Amniotic epithelial cell (primary cell): ENCODE measurements around the gene ATG101.

Experiments
- DNase-seq: peaks from one replicate; pipeline ENCODE4 v3.0.0-alpha.2; 2010; ENCODE audit warnings: low read depth

Gene ATG101, protein sequence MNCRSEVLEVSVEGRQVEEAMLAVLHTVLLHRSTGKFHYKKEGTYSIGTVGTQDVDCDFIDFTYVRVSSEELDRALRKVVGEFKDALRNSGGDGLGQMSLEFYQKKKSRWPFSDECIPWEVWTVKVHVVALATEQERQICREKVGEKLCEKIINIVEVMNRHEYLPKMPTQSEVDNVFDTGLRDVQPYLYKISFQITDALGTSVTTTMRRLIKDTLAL

DNA sequence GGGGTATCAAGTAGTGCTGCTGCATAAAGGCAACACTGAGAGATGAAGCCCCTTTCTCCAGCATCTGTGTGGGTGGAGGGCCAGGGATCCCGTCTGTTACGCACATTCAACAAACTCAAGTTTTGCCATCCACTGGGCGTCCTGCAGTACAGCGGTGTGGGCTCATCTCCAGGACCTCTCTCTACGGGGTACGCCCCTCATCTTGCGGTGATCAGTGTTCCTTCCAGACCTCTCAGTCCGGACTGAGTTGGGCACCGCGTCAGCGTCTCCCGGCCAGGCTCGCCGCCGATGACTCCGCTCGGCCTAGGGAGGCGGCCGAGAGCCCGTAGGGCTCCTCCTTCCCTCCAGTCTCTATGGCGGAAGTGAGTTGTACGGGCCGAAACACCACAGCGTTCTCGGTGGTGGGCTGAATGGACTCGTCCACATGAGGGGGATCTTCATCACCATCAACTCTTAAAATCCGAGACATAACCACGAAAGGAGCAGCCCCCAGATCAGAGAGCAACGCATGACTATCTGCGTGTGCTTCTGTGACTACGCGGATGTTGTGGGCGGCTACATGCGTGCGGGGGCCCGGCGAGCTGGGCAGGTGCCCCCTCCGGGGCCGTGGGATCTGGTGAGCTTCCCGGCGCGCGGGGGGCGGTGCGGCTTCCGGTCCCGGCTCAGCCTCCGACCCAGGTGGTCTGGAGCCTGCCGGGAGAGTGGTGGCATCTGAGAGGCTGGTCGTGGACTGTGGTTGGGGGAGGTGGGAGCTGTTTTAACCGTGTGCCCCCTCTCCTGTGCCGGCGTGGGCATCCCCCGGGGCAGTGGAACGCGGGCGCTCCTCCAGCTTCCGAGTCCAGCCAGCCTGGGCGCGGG, at the start of gene ATG101:
ATG101 (plus strand) TSS at position 652 of the 858 bp plus-strand sequence. CDS start 3,673 bp downstream, outside the sequence.
- peak; percentile 94 for DNase-seq

DNA sequence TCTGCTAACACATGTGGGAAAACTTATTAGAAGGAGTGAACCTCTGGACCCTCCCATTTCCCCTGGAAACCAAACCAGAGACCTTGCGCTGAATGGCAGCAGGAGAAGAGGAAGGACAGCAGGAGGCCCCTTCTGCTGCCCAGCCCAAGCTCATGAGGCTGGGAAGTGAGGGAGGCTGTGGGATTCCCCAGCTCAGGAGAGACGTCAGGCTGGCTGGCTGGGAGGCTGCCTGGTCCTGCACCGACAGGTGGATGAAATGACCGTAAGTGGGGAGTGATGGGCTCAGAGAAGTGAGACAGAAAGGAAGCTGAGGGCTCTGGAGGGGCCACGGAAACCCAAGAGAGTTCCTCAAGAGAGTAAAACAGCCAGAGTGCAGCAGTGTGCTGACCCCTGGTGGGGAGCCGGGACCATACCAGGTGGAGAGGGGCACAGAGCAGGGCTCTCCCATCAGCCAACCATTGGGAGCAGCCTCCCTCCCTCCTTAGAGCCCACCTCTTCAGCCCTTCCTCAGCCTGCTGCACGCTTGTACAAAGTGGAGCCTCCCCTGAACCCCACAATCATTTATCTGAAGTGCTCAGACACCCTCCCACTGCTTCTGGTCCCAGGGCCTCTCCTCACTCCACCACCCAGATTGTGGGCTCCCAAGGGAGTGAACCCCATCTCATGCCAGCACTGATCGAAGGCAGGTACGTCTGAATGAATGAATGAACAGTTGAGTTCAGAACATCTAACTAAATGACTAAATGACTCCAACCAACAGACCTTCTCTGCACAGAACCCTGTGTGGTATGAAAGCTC, 49.0 kb upstream of the ATG101 start:
- DNase-seq: no peak

DNA sequence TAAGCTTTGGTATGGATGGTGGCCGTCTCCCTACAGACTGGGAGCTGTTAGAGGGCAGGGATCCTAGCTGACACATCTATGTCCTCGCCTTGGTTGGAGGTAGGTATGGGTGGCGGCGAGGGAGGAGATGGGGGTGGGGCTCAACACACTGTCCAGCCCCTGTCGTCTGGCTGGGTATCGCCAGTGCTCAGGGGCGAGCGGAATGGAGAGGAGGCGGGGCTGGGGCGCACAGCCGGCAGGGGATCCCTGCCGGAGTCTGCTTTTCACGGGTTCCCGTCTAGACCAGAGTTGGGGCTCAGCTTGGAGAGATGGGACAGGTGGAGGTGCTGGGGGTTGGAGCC, 47.0 kb upstream of the ATG101 start:
- DNase-seq: no peak

DNA sequence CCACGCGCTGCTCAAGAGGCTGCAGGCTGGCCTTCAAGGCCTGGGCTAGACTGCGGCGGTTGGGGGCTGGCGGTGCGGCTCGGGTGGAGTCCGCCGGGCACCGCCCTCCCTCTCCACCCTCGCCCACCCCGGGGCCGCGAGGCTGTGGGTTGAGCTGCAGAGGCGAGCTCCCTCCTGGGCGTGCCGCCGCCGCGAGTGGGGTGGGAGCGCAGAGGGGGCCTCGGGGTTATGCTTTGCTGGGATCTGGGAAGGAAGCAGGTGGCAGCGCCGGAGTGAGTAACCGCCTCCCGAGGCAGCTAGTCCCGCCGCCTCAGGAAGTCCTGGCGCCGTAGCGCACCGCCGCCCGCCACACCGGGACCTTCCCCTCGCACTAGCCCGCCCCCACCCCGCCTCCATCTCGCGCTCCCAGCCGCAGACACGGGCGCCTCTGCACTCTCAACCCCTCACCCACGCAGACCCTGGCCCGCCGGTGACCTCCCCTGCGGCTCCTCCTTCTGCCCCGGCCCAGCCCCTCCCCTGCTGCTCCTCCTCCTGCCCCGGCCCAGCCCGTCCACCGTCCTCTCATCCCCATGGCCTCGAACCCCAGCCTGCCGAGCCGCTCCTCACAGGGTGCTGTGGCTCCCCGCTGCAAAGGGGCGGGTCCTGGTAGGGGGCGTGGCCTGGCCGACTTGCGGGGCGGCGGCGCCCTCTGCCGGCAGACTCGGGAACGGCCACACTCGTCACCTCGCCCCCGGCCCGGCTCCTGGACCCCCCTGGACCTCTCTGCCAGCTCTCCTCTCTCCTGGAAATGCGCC, 46.4 kb upstream of the ATG101 start:
- no peak for DNase-seq

DNA sequence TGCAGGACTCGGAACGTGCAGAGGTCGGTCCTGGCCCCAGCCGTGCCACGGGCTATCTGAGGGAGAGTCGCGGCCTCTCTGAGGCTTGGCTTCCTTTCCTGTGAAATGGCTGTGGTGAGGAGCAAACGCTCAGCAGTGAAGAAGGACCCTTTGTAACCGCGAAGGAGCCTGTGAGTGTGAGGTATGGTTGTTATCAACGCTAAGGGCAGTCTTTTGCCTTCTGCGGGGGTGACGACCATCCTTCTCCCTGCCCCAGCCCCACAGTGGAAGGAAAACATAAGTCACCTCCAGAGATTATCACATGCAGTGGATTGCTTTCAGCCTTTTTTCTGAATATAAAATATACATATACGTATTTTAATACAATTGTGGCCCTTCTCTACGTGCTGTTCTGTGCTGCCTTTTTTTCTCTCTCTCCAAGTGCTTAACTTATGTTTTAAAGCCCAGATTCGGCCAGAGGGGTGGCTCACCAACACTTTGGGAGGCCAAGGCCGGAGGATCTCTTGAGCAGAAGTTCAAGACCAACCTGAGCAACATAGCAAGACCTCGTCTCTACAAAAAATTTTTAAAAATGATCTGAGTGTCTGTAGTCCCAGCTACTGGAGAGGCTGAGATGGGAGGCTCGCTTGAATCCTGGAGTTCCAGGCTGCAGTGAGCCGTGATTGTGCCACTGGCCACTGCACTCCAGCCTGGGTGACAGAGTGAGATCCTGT, 45.6 kb upstream of the ATG101 start:
- DNase-seq: no peak

DNA sequence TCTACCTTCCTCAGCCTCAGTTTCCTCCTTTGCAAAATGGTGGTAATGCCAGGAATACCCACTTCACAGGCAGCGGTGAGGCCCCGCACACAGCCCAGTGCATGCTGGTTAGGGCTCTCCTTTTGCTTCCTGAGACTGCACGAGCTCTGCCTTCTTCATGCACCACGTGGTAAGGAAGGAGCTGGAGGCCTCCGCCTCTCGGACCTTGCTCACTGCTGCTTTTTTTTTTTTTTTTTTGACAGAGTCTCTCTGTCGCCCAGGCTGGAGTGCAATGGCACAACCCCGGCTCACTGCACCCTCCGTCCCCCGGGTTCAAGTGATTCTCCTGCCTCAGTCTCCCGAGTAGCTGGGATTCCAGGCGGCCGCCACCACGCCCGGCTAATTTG, 44.9 kb upstream of the ATG101 start:
- DNase-seq: peak; percentile 64

DNA sequence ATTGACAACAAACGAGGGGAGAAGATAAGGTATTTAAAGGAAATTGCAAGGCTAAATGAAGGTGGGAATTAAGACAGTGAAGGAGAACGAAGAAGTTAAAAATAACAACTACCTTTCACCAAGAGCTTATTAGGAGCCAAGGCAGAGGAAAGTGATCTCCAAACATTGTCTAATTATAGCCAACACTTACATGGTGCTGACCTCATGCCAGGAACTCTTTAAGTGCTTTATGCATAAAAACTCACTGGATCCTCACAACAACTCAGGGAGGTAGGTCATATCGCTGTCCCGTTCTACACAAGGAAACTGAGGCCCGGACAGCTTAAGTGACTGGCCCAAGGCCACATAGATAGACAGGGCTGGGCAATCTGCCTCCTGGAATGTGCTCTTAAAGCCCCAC, 43.5 kb upstream of the ATG101 start:
- no peak for DNase-seq

DNA sequence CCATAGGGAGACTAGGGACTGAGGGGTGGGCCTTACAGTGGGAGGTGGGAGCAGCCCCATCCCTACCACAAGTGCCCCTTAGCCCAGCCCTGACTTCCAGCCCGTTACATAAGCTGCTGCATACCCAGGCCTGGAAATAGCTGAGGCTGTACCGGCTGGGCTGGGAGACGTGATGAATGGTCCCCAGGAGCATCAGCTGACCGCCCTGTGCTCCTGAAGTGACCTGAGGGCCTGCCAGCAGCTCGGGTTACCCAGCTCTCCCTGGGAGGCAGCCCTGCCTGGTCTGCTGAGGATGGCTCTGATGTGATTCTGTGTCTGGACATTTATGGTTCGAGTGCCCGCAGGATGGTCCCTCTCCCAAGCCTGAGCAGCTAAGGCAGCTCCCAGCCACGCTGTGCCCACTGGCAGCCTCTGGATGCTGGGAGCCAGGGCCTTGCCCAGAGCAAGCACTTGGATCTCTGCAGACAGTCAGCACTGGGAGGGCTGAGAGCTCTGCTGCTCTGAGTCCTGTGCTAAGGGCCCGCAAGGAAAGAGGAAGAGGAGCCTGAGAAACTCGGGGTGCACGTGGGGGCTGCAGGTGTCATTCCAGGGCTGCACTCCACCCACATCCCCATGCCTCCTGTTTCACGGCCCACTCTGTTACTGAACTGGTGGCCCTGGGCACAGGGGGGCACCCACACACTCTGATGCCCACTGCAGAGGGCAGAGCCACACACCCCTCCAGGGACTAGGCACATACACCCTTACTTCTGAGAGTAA, 42.5 kb upstream of the ATG101 start:
- no peak for DNase-seq

DNA sequence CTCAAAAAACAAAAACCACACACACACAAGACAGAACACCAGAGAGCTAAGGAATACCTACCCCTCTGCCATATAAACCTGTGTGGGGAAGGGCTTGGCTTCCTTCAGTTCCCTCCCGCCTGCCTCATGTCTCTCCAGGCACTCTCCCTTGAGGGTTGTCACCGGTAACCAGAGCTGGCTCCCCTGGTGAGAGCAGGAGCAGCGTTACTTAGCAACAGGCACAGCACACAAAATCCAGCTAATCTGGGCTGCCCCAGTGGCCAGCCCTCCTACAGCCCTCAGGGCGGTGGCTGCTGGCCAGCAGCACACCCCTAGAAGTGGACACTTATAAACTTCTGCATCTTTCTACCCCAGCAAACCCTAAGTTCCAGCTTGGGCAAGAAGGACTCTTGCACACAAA, 40.1 kb upstream of the ATG101 start:
- no peak for DNase-seq

DNA sequence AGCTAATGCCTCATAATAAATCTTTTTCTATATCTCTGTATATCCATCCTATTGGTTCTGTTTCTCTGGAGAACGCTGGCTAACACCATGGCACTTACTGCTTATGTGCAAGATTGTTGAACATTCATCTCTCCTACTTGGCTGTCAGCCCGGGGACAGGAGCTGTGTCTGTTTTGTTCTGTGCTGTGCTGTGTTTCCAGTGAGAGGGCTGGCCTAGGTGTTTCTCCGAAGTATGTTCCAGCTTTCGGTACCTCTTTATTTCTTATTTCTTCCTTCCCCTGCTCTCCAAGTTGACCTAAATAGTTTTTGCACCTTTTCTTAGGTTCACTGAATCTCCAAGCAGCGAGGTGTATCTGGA, 37.4 kb upstream of the ATG101 start:
- DNase-seq: peak; percentile 76

DNA sequence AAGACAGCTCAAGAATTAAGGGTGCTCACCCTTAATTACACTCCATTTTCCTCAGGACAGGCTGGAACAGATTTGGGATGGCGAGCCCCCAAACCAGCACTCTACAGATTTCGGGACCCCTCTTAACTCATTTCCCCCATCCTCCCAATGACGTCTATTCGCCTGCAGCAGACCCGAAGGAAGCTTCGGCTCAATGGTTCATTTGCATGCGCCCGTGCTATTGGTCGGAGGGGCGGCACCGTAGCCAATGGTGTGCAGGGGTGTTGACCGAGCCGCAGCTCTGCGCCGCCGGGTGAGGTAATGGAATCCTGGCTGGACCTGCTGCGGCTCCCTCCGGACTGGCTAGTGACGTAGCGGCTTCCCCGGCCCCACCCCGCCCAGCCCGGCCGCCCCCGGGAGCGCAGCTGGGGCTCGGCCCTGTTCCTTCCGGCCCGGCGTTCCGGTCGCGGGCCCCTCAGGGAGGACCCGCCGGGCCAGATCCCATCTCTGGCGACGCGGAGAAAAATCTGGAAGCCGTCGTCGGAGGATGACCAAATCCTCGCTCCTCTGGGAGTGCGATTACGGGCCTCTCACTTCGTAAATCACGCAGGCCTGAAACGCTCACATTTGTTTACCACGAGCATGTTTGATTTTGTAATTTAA, 36.9 kb upstream of the ATG101 start:
- DNase-seq: peak; percentile 95

DNA sequence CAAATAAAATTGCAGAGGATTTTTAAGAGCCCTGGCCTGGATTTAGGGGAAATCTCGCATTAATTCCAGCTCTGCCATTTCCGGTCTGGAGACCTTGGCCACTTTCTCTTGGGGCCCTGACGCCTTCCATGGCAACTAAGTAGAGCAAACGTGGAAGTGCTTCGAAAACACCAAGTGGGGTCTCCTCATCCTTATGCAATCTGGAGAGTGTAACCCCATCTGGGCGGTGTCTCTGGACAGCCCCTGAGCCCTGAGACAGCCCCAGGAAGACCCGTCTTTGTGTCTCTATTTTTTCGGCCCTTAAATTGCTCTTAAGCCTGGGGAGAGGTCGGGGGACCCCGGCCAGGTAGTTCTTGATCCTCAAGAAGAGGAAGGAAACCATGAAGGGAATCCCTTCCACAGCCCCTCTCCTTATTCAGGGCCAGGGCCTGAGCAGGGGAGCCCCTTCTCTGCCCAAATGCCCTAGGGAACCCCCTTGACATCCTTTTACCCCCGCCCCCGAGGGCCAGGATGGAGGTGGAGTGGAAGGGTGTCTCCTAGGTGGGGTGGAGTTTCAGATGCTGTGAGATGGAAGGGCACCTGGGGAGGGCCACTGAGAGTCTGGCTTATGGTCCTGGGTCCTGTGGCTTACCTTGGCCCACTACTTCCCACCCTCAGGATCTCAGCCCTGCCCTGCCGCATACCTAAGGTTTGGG, 36.2 kb upstream of the ATG101 start:
- no peak for DNase-seq

DNA sequence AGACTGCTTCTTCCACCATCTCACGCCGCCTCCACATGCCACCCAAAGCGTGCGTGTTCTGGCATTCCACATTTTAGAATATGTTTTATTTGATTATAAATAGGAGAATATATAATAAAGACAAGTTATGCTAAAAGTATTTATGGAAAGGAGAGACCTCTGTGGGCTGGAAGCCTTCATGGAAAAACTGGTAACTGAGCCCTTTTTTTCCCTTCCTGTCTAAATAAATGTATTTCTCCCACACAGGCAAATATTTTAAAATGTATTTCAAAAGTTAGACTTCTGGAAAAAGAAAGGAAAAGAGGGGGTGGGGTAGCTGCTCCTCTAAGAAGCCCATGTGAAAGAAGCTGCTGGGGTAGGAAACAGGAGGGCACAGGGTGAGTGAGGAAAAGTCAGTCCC, 34.6 kb upstream of the ATG101 start:
- DNase-seq: no peak

DNA sequence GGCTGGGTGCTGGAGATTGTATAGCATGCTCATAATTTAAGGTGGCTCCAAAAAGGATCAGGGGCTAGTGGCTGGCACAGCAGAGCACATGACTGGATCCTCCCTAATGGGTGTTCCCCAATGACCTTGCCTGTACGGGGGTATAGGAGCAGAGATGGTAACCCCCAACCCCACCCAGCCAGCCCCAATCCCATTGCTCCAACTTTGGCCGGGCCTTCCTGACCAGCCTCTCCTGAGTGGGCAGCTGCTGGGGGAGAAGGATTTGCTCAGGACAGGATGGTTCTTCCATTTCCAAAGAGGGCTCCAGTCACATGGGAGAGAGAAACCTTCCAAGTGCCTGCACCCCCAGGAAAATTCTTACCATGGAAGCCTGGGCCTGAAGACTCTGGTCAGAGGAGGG, 33.9 kb upstream of the ATG101 start:
- DNase-seq: no peak

DNA sequence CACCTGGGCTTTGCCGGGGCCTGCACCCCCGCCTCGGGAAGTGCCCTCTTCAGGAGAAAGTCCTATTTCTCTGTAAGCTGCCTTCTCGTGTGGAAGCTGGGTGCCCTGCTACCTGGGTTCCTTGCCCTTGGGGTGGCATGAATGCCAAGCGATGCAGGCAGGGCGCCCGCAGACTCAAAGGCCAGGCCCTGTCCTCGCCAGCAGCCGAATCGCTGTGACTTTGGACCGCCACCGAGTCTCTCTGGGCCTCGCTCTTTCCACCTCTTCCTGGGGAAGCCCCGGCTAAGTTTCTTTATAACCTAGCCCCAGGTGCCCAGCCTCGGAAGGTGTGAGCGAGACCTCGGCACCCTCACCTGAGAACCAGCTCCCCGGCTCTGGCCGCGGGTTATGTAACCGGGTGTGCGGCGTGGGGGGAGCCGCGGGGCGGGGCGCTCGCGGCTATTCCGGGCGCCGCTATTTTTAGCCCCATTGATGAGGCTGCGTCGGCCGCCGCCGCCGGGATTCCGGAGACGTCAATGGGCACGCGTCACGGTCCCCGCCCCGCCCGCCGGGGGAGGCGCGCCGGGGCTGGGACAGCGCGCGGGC, 33.1 kb upstream of the ATG101 start:
- peak; percentile 37 for DNase-seq

DNA sequence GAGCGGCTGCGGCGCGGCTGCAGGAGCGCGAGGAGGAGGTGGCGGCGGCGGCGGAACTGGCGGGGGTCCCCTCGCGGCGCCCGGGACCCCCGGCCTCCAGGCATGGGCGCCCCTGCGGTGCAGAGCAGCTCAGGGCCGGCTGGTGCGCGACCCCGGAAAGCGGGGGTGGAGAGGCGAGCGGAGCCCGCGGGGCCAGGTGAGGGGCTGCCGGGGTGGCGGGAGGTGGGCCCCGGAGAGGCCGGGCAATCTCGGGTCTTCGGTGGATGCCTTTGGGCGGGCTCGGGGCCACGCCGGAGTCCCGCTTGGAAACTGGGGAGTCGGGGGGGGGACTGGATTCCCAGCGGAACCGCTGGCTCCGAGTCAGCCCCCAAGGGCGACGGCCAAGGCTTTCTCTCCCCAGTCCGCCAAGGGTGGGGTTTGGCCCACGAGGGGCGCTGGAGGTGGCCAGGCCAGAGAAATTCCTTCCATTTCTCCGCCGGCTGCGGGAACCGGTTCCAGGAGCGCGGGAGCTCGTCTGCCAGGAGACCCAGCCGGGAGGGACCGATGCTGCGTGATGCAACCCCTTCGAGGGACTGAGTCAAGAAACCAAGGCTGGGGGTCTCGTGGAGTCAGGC, 32.4 kb upstream of the ATG101 start:
- no peak for DNase-seq

DNA sequence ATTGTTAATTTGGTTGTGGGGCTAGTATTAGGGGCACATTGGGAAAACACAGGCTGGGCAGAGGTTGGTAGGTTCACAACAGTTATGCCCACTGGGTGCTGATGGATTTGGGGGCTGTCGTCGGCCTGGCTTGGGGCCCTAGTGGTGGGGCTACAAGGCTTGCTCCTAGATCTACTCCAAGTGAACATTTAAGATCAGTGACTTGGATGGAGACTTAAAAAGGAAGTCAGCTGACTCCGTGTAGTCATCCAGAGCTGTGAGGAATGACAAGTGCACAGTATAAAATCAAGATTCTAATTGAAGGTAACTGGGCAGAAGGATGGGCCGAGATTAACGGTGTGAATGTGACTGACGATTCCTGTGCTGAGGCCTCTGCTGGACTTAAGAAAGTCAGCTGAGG, 31.3 kb upstream of the ATG101 start:
- DNase-seq: no peak

DNA sequence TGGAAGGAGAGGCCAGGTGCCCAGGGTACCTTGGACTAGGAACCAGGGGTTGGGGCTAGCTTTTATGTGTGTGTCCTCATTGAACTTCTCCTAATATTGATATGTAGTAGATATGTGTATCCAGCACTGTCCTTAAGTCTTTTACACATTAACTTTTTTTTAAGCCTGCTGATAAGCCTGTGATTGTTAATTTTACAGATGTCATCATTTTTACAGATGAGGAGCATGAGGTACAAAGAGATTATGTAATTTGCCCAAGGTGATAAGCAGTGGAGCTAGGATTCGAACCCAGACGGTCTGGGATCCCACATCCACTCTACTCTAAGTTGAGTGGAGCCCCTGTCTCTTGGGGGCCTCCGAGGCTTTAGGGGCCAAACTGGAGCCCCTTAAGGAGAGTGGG, 28.7 kb upstream of the ATG101 start:
- no peak for DNase-seq

DNA sequence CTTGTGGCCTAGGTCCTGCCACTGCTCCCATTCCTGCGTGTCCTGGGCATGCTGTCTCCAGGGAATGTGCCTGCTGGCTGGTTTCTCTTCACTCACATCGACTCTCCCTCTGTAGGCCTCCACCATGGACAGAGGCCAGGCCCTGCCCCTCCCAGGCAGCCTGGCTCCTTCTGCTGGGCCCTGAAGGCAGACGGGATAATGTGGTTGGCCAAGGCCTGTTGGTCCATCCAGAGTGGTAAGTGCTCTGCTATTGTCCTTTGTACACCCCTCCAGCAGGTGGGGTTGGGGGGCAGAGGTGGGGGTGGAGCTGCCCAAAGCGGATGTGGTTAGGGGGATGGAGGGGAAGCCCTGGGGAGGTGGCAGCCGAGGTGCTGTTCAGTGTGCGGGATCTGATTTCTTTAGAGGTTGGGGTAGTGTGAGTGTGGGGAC, 28.1 kb upstream of the ATG101 start:
- DNase-seq: no peak
